Ishikawa (cell line): ENCODE data around the gene SPTSSA.

Experiments used
- CEBPB ChIP-seq: IDR thresholded peaks from 2 replicates; pipeline ENCODE4 v1.6.1; 2012
- CREB1 ChIP-seq: IDR thresholded peaks from 2 replicates; pipeline ENCODE4 v1.6.1; 2012; ENCODE audit warnings: low read depth
- EGR1 ChIP-seq: IDR thresholded peaks from 2 replicates; pipeline ENCODE4 v1.6.1; 2012
- EP300 ChIP-seq: IDR thresholded peaks from 2 replicates; pipeline ENCODE4 v1.6.1; 2012; ENCODE audit warnings: borderline replicate concordance
- FOXM1 ChIP-seq: IDR thresholded peaks from 2 replicates; pipeline ENCODE4 v1.6.1; 2012; ENCODE audit warnings: low read depth, borderline replicate concordance
- NFIC ChIP-seq: IDR thresholded peaks from 2 replicates; pipeline ENCODE4 v1.6.1; 2012
- RAD21 ChIP-seq: IDR thresholded peaks from 2 replicates; pipeline ENCODE4 v1.6.1; 2012; ENCODE audit warnings: low read depth
- REST ChIP-seq: IDR thresholded peaks from 2 replicates; pipeline ENCODE4 v1.6.1; 2012; ENCODE audit warnings: low read depth, mild to moderate bottlenecking
- TAF1 ChIP-seq: IDR thresholded peaks from 2 replicates; pipeline ENCODE4 v1.6.1; 2012; ENCODE audit warnings: low read depth, mild to moderate bottlenecking
- TCF12 ChIP-seq: IDR thresholded peaks from 2 replicates; pipeline ENCODE4 v1.6.1; 2012; ENCODE audit warnings: low read depth
- TEAD4 ChIP-seq: IDR thresholded peaks from 2 replicates; pipeline ENCODE4 v1.6.1; 2012
- USF1 ChIP-seq: IDR thresholded peaks from 2 replicates; pipeline ENCODE4 v1.6.1; 2012
- YY1 ChIP-seq: IDR thresholded peaks from 2 replicates; pipeline ENCODE4 v1.6.1; 2012; ENCODE audit warnings: low read depth
- ZBTB7A ChIP-seq: IDR thresholded peaks from 2 replicates; pipeline ENCODE4 v1.6.1; 2012; ENCODE audit warnings: low read depth
- TF ChIP-seq, protein P1 (sequence below): IDR thresholded peaks from 2 replicates; pipeline ENCODE4 v1.6.1; 2012

Gene SPTSSA

DNA sequence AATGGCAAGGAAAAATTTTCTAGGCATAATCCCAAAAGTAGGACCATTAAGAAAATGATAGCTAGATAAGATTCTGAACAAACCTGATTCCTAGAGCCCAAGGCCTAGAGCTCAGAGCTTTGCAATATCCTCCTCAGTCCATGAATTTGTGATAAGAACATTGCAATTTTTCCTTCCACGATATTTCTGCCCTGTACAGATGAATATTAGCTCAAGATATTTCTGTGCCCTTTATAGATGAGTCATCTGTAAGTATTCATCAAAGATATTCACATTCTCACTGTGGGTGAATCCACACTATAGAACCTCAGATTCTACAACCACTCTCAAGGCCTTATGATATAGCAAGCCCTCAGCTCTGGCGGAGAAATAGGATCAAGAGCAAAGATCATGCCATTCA lies 40.0 kb upstream of the SPTSSA start:
- no peak for TF ChIP-seq TEAD4
- TF ChIP-seq REST, result no peak
- TF ChIP-seq TCF12, result no peak
- no peak for TF ChIP-seq ZBTB7A
- TF ChIP-seq EP300, result no peak
- TF ChIP-seq CREB1, result no peak
- TF ChIP-seq RAD21, result no peak
- TF ChIP-seq EGR1, result no peak
- TF ChIP-seq, protein P1, sequence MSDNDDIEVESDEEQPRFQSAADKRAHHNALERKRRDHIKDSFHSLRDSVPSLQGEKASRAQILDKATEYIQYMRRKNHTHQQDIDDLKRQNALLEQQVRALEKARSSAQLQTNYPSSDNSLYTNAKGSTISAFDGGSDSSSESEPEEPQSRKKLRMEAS, result no peak
- no peak for TF ChIP-seq CEBPB
- no peak for TF ChIP-seq FOXM1
- no peak for TF ChIP-seq NFIC
- no peak for TF ChIP-seq TAF1
- TF ChIP-seq YY1, result no peak
- TF ChIP-seq USF1, result no peak

DNA sequence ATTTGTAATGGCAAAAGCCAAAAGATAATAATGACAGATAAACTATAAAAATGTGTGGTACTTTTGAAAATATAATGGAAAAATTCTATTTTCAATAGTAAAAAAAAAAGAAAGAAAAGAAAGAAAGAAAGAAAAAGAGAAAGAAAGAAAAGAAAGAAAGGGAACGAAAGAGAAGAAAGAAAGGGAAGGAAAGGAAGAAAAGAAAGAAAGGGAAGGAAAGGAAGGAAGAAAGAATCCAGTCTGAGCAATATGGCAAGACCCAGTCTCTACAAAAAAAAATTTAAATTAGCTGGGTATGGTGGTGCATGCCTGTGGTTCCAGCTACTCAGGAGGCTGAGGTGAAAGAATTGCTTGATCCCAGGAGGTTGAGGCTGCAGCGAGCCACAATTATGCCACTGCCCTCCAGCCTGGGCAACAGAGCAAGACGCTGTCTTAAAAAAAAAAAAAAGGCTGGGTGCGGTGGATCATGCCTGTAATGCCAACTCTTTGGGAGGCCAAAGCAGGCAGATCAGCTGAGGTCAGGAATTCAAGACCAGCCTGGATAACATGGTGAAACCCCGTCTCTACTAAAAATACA lies 39.1 kb upstream of the SPTSSA start:
- TF ChIP-seq RAD21, result no peak

DNA sequence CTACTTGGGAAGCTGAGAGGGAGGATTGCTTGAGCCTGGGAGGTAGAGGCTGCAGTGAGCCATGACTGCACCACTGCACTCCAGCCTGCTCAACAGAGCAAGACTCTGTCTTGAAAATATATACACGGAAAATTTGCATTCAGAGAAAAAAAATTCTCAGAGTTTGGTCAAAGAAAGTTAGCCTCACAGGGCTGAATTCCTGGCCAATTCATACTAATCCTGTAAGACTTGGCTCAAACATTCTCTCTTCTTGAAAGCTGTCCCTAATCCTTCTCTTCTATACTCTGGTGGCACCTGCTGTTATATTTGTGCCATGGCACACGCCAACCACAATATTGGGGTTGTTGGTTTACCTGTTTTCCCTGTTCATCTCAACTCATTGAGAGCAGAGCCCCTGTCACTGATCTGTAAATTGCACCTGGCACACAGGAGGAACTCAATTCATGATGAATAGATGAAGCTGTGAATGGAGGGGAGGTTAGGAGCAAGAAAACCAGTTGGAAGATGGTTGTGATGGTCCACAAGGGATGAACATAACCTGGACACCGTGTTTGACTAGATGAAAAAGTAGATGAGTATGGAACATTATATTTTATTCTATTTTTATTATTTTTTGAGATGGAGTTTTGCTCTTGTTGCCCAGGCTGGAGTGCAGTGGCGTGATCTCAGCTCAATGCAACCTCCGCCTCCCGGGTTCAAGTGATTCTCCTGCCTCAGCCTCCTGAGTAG lies 36.8 kb upstream of the SPTSSA start:
- TF ChIP-seq RAD21, result peak; percentile 85
- no peak for TF ChIP-seq EGR1

- TF ChIP-seq YY1 (no peak), FOXM1 (no peak), CREB1 (no peak), CEBPB (no peak), RAD21 (no peak), TCF12 (no peak), ZBTB7A (no peak)
- TF ChIP-seq, protein P1, result no peak
These were observed 34.9 kb upstream of the SPTSSA start for GRCh38 chr14:34496679-34497513.

DNA sequence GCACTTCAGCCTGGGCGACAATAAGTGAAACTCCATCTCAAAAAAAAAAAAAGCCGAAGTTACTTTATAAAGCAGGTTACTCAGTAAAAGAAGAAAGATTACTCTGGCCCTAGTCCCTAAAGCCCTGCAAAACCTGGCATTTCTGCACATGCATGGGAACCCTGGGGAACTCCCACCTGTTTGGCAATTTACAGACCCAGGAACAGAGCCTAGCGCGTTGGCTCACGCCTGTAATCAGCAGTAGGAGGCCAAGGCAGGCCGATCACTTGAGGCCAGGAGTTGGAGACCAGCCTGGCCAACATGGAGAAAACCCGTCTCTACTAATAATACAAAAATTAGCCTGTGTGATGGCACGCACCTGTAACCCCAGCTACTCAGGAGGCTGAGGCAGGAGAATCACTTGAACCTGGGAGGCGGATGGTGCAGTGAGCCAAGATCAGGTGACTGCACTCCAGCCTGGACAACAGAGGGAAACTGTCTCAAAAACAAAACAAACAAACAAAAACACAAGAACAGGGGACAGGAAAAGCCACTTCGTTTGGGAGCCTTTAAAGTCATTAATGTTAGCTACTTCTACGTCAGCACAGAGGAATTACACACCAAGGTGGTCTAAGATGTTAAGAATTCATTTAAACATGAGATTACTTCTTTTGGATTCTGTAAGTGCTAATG lies 34.1 kb upstream of the SPTSSA start:
- TF ChIP-seq USF1 (no peak), CEBPB (no peak), ZBTB7A (no peak), RAD21 (no peak), EP300 (no peak), TEAD4 (no peak), TCF12 (no peak)
- TF ChIP-seq, protein P1, result no peak

DNA sequence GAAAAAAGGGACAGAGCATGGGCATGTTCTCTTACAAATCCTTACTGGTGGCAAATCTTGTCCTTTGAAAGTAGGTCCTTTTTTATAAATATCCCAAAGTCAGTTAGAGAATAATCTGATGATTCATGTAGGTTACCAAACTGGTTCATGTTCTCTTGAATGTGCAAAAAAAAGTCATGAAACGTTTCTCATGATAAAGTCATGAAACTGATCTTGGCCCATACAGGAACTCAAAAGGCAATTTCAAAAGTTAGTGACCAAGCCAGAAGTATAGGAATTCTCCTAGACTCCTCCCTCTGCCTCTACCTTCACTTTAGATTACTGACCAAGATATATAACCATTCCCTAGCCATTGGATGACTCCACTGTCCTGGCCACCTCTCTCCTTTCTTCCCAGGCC lies 27.3 kb upstream of the SPTSSA start:
- TF ChIP-seq TCF12 (no peak), REST (no peak), EGR1 (no peak), ZBTB7A (no peak), FOXM1 (no peak), NFIC (no peak), USF1 (no peak)
